Cerebellar nuclear complex (tissue), 1 donor: ENCODE measurements around the gene DUSP22.
"Not testable (repeated sequence)": the region's sequence is repeated elsewhere in the genome, so short reads cannot be mapped to it uniquely, and the experiment has no call there.

Experiments
- DNase-seq, 2 experiments: peaks; one replicate each; lab custom pipeline; 2025; lab: John Stamatoyannopoulos, UW

Gene DUSP22

DNA sequence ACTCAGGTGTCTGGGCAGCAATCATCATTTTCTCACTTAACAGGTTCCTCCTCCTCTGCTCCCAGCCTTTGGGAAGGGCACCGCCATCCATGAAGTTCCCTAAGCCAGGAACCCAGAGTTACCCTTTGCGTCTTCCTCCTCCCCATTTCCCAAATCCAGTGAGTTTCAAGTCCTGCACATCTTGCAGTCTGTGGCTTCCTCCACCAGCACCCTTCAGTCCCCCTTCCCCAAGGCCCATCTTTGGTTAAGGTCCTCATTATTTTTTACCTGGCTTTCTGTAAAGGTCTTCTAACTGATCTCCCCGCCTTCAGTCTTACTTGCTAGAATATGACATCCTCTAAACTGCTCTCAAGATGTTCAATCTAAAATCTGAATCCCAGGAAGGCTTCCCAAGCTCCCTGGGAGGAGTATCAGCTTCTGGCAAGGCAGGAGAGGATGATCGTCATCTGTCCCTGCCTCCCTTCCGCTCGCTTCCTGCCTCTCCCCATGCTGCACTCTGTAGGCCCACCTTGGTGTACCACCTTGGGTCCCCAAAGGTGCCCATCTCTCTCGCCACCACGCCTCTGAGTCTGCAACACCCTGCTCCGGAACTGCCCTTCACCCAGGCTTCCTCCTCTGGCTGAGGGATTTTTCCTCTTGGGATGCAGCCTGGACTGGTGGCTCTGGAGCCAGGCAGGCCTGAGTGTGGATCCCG, 11.4 kb upstream of the DUSP22 start:
- no peak for DNase-seq

DNA sequence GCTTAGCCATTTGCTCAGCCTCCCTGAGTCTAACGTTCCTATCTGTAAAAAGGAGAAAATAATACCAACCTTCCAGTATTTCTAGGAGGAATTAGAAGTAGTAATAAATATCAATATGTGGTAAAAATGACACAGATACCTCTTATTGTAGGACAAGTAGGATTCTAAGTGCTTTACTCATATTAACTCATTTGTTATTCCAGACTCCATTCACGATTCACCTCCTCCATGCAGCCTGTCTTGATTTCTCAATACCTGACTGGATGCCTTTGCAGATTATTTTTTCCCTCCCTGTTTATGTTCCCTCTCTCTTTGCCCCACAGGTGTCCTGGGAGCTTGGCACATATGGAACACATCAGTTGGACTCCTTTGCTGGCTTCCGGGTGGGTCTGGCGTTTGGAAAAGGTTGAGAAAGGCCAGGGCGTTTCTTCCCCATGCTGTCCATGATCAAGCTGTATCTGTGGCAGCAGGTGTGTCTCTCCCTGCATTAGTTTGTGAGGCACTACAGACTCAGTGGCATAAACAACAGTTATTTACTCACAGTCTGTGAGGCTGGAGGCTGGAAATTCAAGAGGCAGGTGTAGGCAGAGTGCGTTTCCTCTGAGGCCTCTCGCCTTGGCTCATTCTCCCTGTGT, 10.7 kb upstream of the DUSP22 start:
- no peak for DNase-seq

DNA sequence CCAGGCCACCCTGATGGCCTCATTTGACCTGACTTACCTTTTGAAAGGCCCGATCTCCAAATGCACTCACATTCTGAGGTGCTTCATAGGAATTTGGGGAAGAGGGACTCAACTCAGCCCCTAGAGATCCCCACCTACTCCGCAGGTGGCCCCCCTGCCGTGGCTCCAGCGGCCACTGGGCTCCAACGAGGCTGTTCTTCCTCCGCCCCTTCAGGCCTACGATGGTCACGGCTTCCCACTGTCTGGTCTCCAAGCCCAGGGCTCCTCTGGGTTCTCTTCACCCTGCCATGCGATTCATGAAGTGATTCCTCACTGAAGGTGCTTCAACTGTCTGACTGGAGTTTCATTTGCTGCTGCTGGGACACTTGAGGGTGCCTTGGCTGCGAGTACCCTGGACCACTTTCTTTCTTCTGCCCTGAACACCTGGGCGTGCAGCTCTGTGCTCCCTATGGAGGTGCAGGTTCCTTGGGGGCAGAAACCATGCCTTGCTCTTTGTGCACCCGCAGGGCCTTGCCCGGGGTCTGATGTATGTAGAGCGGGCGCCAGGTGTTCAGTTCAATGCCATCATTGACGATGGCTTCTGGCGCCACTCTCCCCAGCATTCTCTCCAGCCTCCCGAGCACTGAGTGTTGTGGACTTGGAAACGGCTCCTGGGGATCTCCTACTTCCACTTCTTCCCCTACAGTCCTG, 10.0 kb upstream of the DUSP22 start:
- no peak for DNase-seq

DNA sequence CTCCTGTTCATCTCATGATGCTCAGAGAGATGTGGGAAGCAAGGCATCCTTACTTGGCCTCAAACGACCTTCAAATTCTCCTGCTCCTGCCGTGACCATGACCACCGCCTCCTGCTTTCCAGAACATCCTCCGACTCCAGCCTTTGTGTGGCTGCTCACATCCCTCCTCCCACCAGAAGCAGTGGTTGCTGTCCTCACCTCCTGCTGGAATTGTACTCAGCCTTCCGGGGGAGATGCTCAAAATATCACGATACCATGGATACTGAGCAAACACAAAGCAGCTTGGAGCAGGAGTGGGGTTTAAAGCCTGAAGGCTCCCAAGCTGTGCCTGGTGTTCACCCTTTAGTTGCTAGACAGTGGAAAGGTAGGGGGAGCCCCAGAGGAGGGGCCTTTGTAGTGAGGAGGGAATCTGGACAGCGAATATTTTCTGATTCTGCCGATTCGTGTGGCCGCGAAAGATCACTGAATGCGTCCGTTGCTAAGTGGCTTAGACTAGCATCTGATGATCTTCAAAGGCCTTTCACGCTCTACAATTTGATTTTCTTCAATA, 9.3 kb upstream of the DUSP22 start:
- no peak for DNase-seq

DNA sequence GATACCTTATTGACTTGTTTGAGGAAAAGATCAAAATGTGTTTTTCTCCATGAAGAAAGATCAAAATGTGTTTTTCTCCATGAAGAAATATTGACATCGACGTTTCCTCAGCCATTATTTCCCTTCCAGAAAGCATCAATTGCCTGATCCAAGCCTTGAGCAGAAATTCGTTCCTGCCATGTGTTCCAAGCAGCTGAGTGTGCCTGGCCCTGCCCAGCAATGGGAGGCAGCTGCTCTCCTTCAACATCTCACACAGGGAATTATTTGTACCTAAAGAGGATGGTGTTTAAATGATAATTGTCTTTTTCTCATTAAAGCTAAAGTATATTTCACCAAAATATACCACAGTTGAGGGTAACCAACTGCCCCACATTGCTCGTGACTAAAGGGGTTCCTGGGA, 7.8 kb upstream of the DUSP22 start:
- DNase-seq: no peak

DNA sequence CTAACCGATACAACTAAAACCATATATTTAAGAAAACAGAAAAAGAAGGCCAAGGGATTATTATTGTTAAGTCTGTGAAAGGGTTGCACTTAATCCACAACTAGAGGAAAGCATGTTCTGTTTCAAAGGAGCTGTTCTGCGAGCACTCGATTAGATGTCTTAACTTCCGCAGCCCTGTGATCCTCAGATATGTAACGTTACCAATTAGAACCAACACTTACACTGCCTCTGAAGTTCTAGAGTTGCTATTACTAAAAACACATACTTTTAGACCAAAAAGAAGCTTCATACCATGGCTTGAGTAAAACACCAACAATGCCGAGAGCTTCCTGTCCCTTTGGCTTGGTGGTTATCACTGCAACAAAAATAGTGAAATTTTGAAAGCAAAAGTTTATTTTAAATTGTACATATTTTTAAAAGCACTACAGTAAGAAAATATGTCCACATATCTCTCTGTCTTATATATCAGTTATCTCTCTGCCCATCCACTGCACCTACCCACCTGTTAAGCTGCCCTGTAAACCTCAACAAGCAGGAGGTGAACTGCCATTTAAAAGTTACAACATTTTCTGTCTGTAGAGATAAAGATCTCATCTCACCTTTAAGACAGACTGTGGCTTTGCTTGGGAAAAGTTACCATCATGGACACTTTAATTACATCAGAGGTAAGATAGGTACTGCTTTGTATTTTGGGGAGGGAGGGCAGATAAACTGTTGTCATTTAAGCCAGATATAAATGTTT, 7.1 kb upstream of the DUSP22 start:
- no peak for DNase-seq

DNA sequence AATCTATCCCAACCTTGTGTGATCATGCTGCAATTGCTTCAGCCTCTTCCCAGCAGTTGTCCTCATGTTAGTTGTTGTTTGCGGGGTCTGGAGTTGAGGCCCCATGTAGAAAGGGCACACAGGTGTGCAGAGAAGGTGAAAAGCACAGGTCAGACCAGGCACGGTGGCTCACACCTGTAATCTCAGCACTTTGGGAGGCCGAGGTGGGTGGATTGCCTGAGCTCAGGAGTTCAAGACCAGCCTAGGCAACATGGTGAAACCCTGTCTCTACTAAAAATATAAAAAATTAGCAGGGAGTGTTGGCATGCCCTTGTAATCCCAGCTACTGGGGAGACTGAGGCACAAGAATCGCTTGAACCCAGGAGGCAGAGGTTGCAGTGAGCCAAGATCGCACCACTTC, 6.4 kb upstream of the DUSP22 start:
- not testable (repeated sequence) for DNase-seq

DNA sequence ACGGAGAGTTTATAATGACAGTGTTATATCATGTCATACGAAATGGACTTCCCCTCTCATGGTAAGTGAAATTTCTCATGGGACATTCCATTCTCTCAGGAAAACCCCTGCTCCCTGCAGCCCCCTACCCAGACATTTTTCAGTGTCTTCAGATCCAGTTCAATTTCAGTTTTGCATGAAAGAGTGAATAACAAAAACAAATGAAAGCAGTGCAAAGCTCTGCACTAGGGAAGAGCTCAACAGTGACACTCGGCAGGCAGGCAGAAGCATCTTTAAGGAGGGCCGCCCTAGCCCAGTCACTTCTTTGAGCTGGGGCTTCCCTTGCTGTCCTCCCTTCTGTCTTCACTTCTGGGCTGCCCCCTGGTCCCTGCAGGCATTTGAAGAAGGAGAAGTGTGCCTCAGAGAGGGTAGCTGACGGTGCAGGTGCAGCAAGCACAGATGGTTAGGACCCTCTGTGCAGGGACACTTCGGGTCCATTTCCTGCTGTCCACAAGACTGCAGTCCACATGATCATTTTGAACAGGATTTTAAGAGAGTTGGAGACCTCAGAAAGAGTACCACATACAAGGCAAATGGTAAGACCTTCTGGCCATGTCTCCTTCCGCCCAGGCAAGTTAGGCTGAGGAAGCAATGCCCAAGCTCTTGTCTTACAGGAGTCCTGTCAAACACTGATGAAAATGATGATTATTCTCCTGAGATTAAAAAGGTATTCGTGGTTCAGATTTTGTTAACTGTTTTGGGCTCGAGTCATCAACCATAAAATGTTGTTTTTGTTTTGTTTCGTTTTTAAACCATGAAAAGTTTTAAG, 5.4 kb upstream of the DUSP22 start:
- DNase-seq: no peak

DNA sequence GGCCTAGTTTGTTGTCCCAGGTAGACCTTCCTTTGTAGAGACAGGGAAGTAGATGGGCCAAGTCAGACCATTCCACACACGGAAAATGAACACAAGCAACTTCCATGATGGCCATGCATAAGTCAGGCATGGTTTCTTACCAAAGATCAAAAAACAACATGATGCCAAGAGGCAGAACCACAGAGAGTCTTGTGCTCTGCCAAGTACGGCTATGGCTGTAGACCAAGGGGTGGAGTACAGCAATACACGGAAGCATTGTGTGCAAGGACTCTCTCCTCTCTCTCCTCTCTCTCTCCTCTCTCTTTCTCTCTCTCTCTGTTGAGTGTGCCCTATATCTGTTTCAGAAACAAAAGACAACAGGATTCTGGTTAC, 4.8 kb upstream of the DUSP22 start:
- DNase-seq: no peak

DNA sequence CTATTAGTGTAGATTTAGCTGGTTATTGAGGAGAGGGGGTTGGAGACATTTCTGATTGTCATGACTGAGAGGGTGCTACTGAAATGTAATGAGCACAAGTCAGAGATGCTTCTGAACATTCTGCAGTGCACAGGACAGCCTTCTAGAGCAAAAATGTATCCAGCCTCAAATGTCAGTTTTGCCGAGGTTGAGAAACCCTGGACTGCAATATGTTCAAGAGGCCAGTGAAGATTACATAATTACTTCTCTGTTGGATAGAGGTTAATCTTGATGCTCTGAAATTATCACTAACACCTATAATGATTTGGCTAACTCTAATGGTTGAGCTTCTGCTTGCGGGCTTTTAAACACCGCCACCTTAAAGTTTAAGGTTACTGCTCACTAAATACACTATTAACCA, 3.4 kb upstream of the DUSP22 start:
- no peak for DNase-seq

DNA sequence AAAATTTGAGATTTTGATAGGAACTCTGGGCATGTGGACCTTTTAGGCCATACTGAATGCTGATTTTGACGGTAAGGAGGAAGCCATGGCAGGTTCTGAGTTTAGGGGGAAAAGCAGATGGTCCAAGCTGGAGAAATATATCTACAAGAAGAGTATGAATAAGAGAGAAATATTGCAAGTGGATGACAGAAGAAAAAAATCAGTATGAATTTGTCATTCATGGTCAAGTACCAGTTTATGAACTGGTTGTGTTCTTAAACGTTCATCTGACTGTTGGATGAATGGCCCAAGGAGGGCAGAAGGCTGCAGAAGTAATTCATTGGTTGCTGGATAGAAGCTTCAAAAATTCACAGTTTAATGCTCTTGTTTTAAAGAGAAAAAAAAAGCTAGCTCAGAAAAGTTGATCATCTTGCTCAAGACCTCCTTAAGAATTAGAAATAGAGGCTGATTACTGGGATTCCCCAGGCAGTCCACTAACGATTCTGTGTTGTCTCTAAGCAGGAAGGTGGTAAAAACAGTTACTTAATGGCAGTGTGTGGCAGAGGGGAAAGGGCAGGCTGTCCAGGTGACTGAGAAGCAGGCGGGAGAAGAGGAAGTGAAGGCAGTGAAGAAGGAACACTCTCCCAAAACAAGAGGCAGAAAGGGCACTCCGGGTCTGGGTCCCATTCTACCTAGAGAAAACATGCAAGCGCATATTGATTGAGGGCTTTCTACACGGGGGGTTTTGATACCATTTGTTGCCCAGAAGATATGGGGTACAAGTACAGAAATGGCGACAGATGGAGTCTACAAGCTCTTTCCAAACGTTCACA, 2.0 kb upstream of the DUSP22 start:
- DNase-seq: no peak

DNA sequence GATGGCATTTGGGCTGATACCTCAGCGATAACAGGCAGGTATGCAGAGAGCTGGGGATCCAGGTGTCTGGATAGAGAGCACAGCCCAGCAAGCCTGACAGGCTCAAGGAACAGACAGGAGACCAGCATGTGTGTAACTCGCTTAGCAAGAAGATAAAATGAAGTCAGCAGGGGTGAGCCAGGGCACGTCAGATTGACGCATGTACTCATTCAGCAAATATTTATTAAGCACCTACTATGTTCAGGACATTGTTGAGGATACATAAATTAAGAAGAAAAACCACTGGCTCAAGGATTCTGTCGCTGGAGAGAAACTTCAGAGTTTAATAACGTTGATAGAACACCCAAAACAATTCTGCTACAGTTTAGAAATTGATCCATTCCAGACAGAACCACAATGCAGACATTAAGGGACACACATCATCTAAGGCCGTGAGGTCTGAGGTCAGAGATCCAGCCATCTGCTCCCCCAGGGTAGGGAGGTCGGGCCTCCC, 1.0 kb upstream of the DUSP22 start:
- DNase-seq: no peak

DNA sequence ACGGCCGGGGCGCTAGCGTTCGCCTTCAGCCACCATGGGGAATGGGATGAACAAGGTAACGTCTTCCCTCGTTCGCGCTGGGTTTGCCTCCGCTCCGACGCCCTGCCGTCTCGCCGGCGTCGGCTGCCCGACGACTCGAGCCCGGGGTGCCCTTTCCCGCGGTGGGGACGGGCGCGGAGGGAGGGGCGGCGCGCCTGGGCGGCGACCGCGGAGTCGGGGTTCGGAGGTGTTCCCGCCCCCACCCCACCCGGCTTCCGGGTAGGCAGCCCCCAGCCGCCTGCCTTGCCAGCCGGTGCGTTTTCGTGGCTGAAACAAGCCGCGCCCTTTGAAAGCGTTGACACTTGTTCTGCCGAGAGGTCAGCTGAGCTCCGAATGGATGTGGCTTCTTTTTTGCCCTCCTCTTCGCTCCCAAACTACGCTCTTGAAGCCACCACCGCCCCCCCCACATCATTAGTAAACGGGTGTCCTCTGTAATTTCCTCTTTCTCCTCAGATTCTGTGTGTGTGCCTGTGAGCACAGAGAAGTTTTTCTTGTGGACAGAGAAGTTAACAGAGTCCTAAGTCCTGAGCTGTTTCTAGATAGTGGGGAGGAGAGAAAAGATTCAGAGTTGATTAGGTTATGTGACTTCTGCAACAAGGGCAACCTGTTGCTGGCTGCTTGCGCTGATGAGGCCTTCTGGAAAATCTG, 362 bp downstream of the DUSP22 start:
- DNase-seq: no peak

DNA sequence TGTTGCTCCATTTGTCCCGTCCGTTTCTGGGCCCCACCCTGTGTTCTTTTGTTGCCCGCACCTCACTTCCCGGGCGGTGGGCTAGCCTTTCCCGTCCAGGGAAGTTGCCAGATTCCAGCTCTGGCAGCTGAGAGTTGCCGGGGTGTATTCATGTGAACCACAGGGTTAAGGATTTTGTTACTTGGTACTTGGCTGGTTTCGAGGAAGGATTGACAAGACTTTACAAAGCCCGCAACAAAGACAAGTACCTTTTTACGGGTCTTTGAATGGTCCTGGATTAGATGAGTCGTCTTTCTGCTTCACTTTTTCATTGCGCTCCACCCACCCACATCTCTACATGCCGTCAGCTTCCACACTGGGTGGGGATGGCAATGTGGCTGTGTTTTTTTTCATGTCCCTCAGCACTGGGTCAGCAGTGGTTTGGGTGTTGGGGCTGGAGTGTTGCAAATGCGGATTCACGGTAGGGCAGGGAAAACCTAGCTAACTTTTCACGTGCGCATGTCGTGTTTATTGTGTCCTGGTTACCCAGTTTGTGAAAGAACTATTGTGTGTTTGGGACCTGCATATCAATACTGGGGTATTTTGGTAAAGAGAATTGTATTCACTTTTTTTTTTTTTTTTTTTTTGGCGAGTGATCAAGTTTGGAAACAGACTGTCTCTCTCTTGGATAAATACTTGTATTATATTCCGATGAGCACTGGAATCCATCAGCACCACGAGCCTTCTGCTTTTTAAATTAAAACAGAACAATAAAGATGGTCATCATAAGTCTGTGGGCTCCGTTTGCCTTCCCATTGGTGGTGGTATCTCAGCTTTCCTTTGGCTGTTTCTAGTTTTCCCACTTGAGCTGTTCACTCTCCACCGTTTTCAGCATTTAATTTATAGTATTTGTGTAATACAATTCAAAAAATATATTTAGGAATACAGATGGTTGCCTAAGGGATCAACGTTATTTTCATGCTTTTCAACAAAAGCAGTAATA, 1.2 kb downstream of the DUSP22 start:
- DNase-seq: no peak

DNA sequence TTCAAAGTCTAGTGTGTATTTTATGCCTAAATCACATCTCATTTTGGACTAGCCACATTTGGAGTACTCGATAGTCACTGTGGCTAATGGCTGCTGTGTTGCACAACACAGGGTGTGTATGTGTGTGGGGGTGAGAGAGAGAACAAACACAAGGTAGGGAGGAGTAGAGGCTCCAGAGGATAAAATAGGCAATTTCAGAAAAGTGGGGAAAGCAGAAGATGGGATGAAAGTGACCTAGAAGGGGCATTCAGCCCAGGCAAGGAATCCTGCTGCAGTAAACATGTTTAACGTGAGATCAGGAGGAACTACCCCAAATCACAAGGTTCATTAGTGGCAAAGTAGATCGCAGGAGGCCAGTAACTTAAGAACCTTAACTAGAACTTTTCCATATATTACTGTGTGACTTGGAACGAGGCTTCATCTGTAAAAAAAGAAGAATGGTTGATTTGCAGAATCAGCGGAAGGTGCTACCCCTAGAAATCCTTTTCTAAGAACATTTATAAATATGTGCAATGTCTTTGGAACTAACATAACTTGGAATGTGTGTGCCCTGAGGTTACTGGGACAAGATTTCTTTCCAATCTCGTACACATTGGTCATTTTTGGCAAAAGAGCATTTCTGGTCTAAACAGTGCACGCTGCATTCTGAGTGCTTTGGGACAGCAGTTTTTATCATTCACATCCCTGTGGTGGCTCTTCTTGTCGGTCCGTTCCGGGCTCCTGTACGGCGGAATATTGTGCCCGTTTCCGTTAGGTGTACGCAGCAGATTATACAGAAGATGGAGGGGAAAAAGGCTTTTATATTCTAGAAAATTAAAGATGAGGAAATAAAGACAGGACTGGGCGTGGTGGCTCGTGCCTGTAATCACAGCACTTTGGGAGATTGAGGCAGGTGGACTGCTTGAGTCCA, 2.6 kb downstream of the DUSP22 start:
- DNase-seq: no peak

DNA sequence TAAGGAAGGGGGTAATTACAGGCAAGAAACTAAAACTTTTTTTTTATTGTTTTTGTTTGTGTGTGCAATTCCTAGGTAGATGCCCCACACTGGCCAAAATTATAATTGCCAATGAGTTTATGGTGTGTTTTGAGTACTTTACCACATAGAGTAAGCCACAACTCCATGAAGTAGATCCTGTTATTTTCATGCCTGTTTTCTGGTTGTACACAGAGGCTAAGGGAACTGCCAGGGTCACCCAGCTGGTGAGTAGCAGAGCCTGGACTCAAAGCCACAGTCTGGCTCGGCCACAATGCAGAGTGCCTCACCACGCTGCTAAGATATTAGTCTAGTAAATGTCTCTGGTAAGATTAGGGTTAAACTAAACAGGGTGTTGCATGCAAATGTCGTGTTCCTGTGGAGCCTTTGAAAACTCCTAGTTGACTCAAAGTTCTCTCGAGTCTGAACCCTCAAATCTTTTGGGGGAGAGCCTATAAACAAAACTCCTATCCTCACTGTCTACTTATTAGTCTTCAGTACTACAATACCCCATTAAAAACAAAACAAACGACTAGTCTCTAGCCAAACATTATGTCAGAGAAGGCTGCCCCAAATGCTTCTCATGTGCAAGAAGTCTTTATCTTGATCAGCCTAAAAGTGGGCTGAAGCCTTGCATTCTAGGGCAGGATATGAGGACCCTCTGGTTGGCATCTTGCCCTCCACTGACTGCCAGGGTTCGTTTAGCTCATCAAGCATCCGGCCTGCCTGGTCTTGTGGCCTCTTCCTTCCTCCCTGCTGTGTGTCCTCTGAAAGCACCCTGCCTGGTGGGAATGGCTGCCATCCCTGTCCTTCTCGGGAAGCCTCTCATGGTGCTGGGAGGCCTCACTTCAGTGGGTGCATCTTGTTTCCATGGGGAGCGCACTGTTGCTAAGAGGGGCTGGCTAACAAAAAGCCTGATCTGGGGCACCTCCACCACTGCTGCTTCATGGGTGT, 4.2 kb downstream of the DUSP22 start:
- no peak for DNase-seq
